HG03039 (cell line): Measurements from ENCODE around the gene MAN1C1.

Experiments used
- ATAC-seq: cut with Tn5 transposase; IDR thresholded peaks from one replicate; pipeline ENCODE4 v1.9.1; 2021; ENCODE audit warnings: mild to moderate bottlenecking, moderate library complexity; ENCODE audit not compliant: unreplicated experiment

MAN1C1 gene

GRCh38 chr1:25811384-25812082 is 194.9 kb downstream of the MAN1C1 start:
- no peak for ATAC-seq

GRCh38 chr1:25813071-25813733 is 196.6 kb downstream of the MAN1C1 start:
- no peak for ATAC-seq

- ATAC-seq: no peak
Observed at GRCh38 chr1:25813734-25814471, 197.3 kb downstream of the MAN1C1 start.

GRCh38 chr1:25814549-25815087 is 198.0 kb downstream of the MAN1C1 start:
- ATAC-seq: no peak

- no peak for ATAC-seq
Observed at GRCh38 chr1:25815208-25816111, 198.9 kb downstream of the MAN1C1 start.

GRCh38 chr1:25816112-25816718 is 199.6 kb downstream of the MAN1C1 start:
- ATAC-seq: no peak

- no peak for ATAC-seq
Observed at GRCh38 chr1:25817840-25818501, 201.4 kb downstream of the MAN1C1 start.

GRCh38 chr1:25818569-25818968 is 202.0 kb downstream of the MAN1C1 start:
- no peak for ATAC-seq

- peak; percentile 77 for ATAC-seq
Observed at GRCh38 chr1:25819491-25820246, 203.1 kb downstream of the MAN1C1 start, which contains the start of gene MTFR1L. Gene MTFR1L (plus strand): TSS chr1:25819954. CDS start chr1:25823105, 3,151 bp downstream.

- ATAC-seq: peak; percentile 22
Observed at GRCh38 chr1:25820247-25821111, 203.9 kb downstream of the MAN1C1 start.

GRCh38 chr1:25821112-25821476 is 204.5 kb downstream of the MAN1C1 start:
- ATAC-seq: no peak

- ATAC-seq: no peak
Observed at GRCh38 chr1:25821630-25822091, 205.1 kb downstream of the MAN1C1 start.

- no peak for ATAC-seq
Observed at GRCh38 chr1:25825605-25826004, 209.0 kb downstream of the MAN1C1 start.

GRCh38 chr1:25826571-25826970 is 210.0 kb downstream of the MAN1C1 start:
- no peak for ATAC-seq

GRCh38 chr1:25828491-25828890 is 211.9 kb downstream of the MAN1C1 start:
- ATAC-seq: no peak

GRCh38 chr1:25829046-25829445 is 212.5 kb downstream of the MAN1C1 start:
- ATAC-seq: no peak

- ATAC-seq: no peak
Observed at GRCh38 chr1:25831569-25832196, 215.1 kb downstream of the MAN1C1 start.
